ENCODE data around the gene KRTAP5-2.

GRCh38 chr11:1555713-1556153, 42.4 kb downstream of the KRTAP5-2 start:
- no peak for TF ChIP-seq YY1 (IDR thresholded peaks at IDR 0.05; ENCODE audit: insufficient read depth, insufficient read length)
- no peak for TF ChIP-seq ZNF274 (IDR thresholded peaks at IDR 0.05; ENCODE audit: low read depth, low read length)

All from NT2/D1 (cell line).